Glutamatergic neuron (in vitro differentiated cells): ENCODE data around the gene HDAC11. TPM values are rescaled to one million over a fixed set of nuclear protein-coding genes. Genes with fewer than 3 reads are reported as not detected.

ENCODE experiments used
- DNase-seq: peaks from one replicate; pipeline ENCODE4 v3.0.0; 2022
- H3K27ac Mint-ChIP-seq: one replicate; pipeline ENCODE4 v1.8.0; 2020; ENCODE audit warnings: mild to moderate bottlenecking, mixed read lengths, inconsistent platforms; ENCODE audit not compliant: unreplicated experiment
- H3K27me3 Mint-ChIP-seq: one replicate; pipeline ENCODE4 v1.8.0; 2020; ENCODE audit warnings: mild to moderate bottlenecking, moderate library complexity, mixed read lengths, inconsistent platforms; ENCODE audit not compliant: unreplicated experiment
- H3K36me3 Mint-ChIP-seq: one replicate; pipeline ENCODE4 v1.8.0; 2020; ENCODE audit warnings: mild to moderate bottlenecking, mixed read lengths, inconsistent platforms; ENCODE audit not compliant: unreplicated experiment
- H3K4me1 Mint-ChIP-seq: one replicate; pipeline ENCODE4 v1.8.0; 2020; ENCODE audit warnings: mild to moderate bottlenecking, low read depth, mixed read lengths, inconsistent platforms; ENCODE audit not compliant: unreplicated experiment
- H3K4me3 Mint-ChIP-seq: one replicate; pipeline ENCODE4 v1.8.0; 2020; ENCODE audit warnings: mild to moderate bottlenecking, mixed read lengths, inconsistent platforms; ENCODE audit not compliant: unreplicated experiment
- H3K9me3 Mint-ChIP-seq: one replicate; pipeline ENCODE4 v1.8.0; 2020; ENCODE audit warnings: mild to moderate bottlenecking, moderate library complexity, mixed read lengths, inconsistent platforms; ENCODE audit not compliant: unreplicated experiment
- CTCF ChIP-seq: fragments of 200-600 bp; sonication (generic); IDR thresholded peaks from one replicate; pipeline ENCODE4 v1.5.0; 2021; ENCODE audit not compliant: partially characterized antibody, unreplicated experiment
- total RNA-seq: library from RNA; stranded (reverse); fragmentation: NEBNext Ultra II Directional; extraction: Animal tissue kit (Norgen Biotek cat#: 25700); gene quantifications from one replicate; pipeline ENCODE4 v1.2.1, GENCODE V29; 2021; ENCODE audit not compliant: unreplicated experiment

The HDAC11 gene
- total RNA-seq, 1 donor from 2014 or later, result 19.8 TPM

- Mint-ChIP-seq H3K27me3 (peaks cover 14% of the 10 kb centered on the region), H3K9me3 (peaks cover 11% of the 10 kb centered on the region), H3K4me3 (no peak overlapping the region), H3K4me1 (peaks cover 16% of the 10 kb centered on the region), H3K27ac (no peak overlapping the region), H3K36me3 (peaks cover 23% of the 10 kb centered on the region)
- TF ChIP-seq CTCF, result no peak
- DNase-seq, result no peak
These were observed 61.6 kb downstream of the HDAC11 start for GRCh38 chr3:13541691-13542090.

- H3K27me3 Mint-ChIP-seq, result peaks cover 16% of the 10 kb centered on the region
These were observed 62.0 kb downstream of the HDAC11 start for GRCh38 chr3:13542142-13542541.

GRCh38 chr3:13543253-13543652 is 63.1 kb downstream of the HDAC11 start:
- Mint-ChIP-seq H3K4me1 (peaks cover 18% of the 10 kb centered on the region), H3K36me3 (peaks cover 19% of the 10 kb centered on the region), H3K4me3 (no peak overlapping the region), H3K27me3 (peaks cover 16% of the 10 kb centered on the region), H3K27ac (no peak overlapping the region), H3K9me3 (peaks cover 6% of the 10 kb centered on the region)
- DNase-seq, result peak; percentile 5
- no peak for TF ChIP-seq CTCF

More at GRCh38 chr3:13542142-13542541, 62.0 kb downstream of the HDAC11 start:
- DNase-seq, result no peak
- Mint-ChIP-seq H3K36me3 (peaks cover 22% of the 10 kb centered on the region), H3K27ac (no peak overlapping the region), H3K4me1 (peaks cover 17% of the 10 kb centered on the region), H3K4me3 (no peak overlapping the region), H3K9me3 (peaks cover 10% of the 10 kb centered on the region)
- no peak for TF ChIP-seq CTCF

- Mint-ChIP-seq H3K4me1 (peaks cover 18% of the 10 kb centered on the region), H3K36me3 (peaks cover 12% of the 10 kb centered on the region), H3K4me3 (no peak overlapping the region), H3K27me3 (peaks cover 9% of the 10 kb centered on the region), H3K27ac (no peak overlapping the region), H3K9me3 (peaks cover 9% of the 10 kb centered on the region)
- peak; percentile 5 for DNase-seq
- no peak for TF ChIP-seq CTCF
These were observed 64.3 kb downstream of the HDAC11 start for GRCh38 chr3:13544293-13544831.

GRCh38 chr3:13544951-13545651 is 65.0 kb downstream of the HDAC11 start:
- no peak overlapping the region for H3K27ac Mint-ChIP-seq
- peak overlapping the region; percentile 13 for H3K4me3 Mint-ChIP-seq
- DNase-seq, result no peak

More at GRCh38 chr3:13544951-13545651, 65.0 kb downstream of the HDAC11 start:
- peaks cover 18% of the 10 kb centered on the region for H3K4me1 Mint-ChIP-seq
- peaks cover 12% of the 10 kb centered on the region for H3K36me3 Mint-ChIP-seq
- no peak for TF ChIP-seq CTCF
- H3K27me3 Mint-ChIP-seq, result peaks cover 7% of the 10 kb centered on the region
- peaks cover 9% of the 10 kb centered on the region for H3K9me3 Mint-ChIP-seq
